Naive thymus-derived CD4-positive, alpha-beta T cell (primary cell): ENCODE measurements around the gene ELMO1. TPM values are rescaled to one million over a fixed set of nuclear protein-coding genes. Genes with fewer than 3 reads are reported as not detected.

Source experiments
- ATAC-seq: fragments of 150-1000 bp; cut with Tn5 transposase; 2 replicates; pipeline ENCODE4 v1.10.0; 2021; ENCODE audit warnings: mild to moderate bottlenecking, moderate library complexity
- CTCF ChIA-PET: fragments of 350-600 bp; sonication (Branson Sonifier 250); formaldehyde crosslinking; loops from one replicate; lab custom pipeline; 2021; ENCODE audit warnings: antibody characterized with exemption; lab: Charles Lee
- POLR2A ChIA-PET: fragments of 350-600 bp; sonication (Branson Sonifier 250); formaldehyde crosslinking; loops from one replicate; lab custom pipeline; 2021; ENCODE audit warnings: antibody characterized with exemption, inconsistent platforms; lab: Charles Lee
- DNase-seq, 9 donors: peaks; one replicate each; pipeline versions ENCODE4 v3.0.0 to v3.0.0-alpha.2; 2020 to 2022; ENCODE audit warnings: mixed read lengths in 1 of 9
- H3K27ac ChIP-seq: one replicate; pipeline ENCODE4 v1.7.0; 2013; ENCODE audit warnings: mild to moderate bottlenecking, low read depth, low read length, moderate library complexity
- H3K27me3 ChIP-seq, 2 donors: one replicate each; pipeline ENCODE4 v1.7.0; 2013; ENCODE audit warnings: low read length in 2 of 2, mild to moderate bottlenecking in 2 of 2, moderate library complexity in 2 of 2; ENCODE audit not compliant: control insufficient read depth in 2 of 2, insufficient read depth in 2 of 2
- H3K36me3 ChIP-seq, 3 experiments: 1 replicate in 2 of 3; 2 replicates in 1 of 3; pipeline ENCODE4 v1.7.0; 2013; ENCODE audit warnings: low read length in 3 of 3, mild to moderate bottlenecking in 3 of 3, moderate library complexity in 1 of 3; ENCODE audit not compliant: insufficient read depth in 3 of 3, control insufficient read depth in 2 of 3
- H3K4me1 ChIP-seq, 2 donors: one replicate each; pipeline ENCODE4 v1.7.0; 2013; ENCODE audit warnings: low read length in 2 of 2, mild to moderate bottlenecking in 2 of 2, moderate library complexity in 1 of 2; ENCODE audit not compliant: control insufficient read depth in 2 of 2, insufficient read depth in 2 of 2
- H3K4me3 ChIP-seq: 2 replicates; pipeline ENCODE4 v1.7.0; 2013; ENCODE audit warnings: mild to moderate bottlenecking, low read length
- H3K9me3 ChIP-seq, 3 experiments: 1 replicate in 2 of 3; 2 replicates in 1 of 3; pipeline ENCODE4 v1.7.0; 2013; ENCODE audit warnings: low read length in 3 of 3; ENCODE audit not compliant: control insufficient read depth in 2 of 3
- H3K27ac Mint-ChIP-seq, 9 donors: one replicate each; pipeline ENCODE4 v1.8.0; 2020 to 2022; ENCODE audit warnings: mixed read lengths in 9 of 9, mild to moderate bottlenecking in 8 of 9, moderate library complexity in 5 of 9, inconsistent platforms in 2 of 9
- H3K27me3 Mint-ChIP-seq, 5 donors: one replicate each; pipeline ENCODE4 v1.8.0; 2021 to 2022; ENCODE audit warnings: mixed read lengths in 5 of 5, mild to moderate bottlenecking in 1 of 5
- H3K36me3 Mint-ChIP-seq, 5 donors: one replicate each; pipeline ENCODE4 v1.8.0; 2020 to 2022; ENCODE audit warnings: mixed read lengths in 5 of 5, mild to moderate bottlenecking in 3 of 5, inconsistent platforms in 1 of 5
- H3K4me1 Mint-ChIP-seq, 7 donors: one replicate each; pipeline ENCODE4 v1.8.0; 2020 to 2022; ENCODE audit warnings: mixed read lengths in 7 of 7, mild to moderate bottlenecking in 3 of 7, inconsistent platforms in 1 of 7
- H3K4me3 Mint-ChIP-seq, 10 donors: one replicate each; pipeline ENCODE4 v1.8.0; 2020 to 2022; ENCODE audit warnings: mild to moderate bottlenecking in 10 of 10, mixed read lengths in 10 of 10, moderate library complexity in 6 of 10, inconsistent platforms in 2 of 10
- H3K9me3 Mint-ChIP-seq, 11 donors: one replicate each; pipeline ENCODE4 v1.8.0; 2020 to 2022; ENCODE audit warnings: mixed read lengths in 11 of 11, mild to moderate bottlenecking in 4 of 11, inconsistent platforms in 1 of 11, moderate library complexity in 1 of 11
- intact Hi-C, 2 donors: fragments of 100-400 bp; cut with micrococcal nuclease; formaldehyde crosslinking; loops; one replicate each; pipeline ENCODE4 v1.15.1; 2023
- polyA plus RNA-seq, 2 donors: library from polyadenylated mRNA; unstranded; fragments of 300-500 nt; fragmentation: Illumina TruSeq; gene quantifications; one replicate each; pipeline ENCODE4 v1.2.3, GENCODE V29; 2021
- total RNA-seq, 6 experiments: library from RNA in 5 of 6; stranded (reverse) in 5 of 6; gene quantifications; 1 replicate in 5 of 6; 2 replicates in 1 of 6; pipeline ENCODE4 v1.2.3 and lab custom pipeline; 2021 to 2026

ELMO1 gene
- total and polyA plus RNA-seq, 7 experiments from 2014 or later = 63.6 to 160 (median 124) TPM

DNA sequence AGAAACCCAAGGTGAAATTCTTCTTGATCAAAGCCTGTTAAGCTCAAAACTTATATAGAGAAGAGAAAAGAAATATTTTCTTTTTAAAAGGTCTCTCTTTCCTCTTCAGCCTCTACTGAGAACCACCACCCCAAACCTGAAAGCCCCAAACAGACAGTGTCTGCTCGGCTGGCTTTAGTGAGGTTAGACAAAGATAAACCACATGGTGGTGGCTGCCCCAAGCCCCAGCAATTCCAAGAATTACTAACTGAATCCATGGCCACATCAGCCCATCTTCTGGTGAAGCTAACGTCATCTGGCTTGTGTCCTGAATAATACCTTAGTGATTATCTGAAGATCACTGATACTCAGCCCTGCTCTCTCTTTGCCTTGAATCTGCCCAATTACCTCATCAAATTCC lies 275.0 kb downstream of the ELMO1 start:
- POLR2A ChIA-PET = no interaction called here
- no peaks in the 10 kb centered on the region for H3K27me3 ChIP-seq
- H3K4me1 ChIP-seq = no peaks in the 10 kb centered on the region
- H3K27ac ChIP-seq = no peak overlapping the region
- H3K9me3 ChIP-seq = no peaks in the 10 kb centered on the region
- no peak for DNase-seq
- Mint-ChIP-seq H3K27me3 (no peaks in the 10 kb centered on the region), H3K27ac (peak overlapping the region in 1 of 9 donors; percentile 83), H3K36me3 (peaks cover 16 to 65% (median 39%) of the 10 kb centered on the region in 5 donors), H3K9me3 (peaks cover 0 to 2% (median 0%) of the 10 kb centered on the region in 11 donors), H3K4me1 (peaks cover 2 to 38% (median 8%) of the 10 kb centered on the region in 7 donors), H3K4me3 (peak overlapping the region in 1 of 10 donors; percentile 3)
- intact Hi-C loops = no loop called here
- no peak overlapping the region for H3K4me3 ChIP-seq
- no peak for ATAC-seq
- peaks cover 0 to 16% (median 5%) of the 10 kb centered on the region in 3 experiments for H3K36me3 ChIP-seq
- CTCF ChIA-PET = no interaction called here

DNA sequence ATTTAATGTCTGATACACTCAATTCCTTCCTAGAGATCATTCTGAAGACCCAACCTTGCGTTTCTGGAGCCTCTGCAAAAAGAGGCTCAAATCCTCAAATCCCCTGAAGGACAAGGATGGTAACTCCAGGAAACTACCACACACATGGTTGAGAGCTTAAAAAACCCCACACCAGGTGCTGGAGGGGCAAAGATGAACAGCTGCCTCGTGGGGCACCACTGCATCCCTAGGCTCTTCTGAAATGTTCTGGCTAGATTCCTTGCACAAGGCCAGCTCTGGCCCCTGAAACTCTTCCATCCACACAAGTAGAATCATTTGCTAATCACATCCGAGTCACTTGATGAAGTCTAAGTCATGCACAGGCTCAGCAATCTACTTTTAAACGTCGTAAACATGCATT lies 286.6 kb downstream of the ELMO1 start:
- DNase-seq (no peak), ATAC-seq (no peak)
- CTCF ChIA-PET = no interaction called here
- Mint-ChIP-seq H3K36me3 (peaks cover 6 to 40% (median 33%) of the 10 kb centered on the region in 5 donors), H3K27ac (no peak overlapping the region), H3K9me3 (peaks cover 0 to 26% (median 8%) of the 10 kb centered on the region in 11 donors), H3K27me3 (no peaks in the 10 kb centered on the region), H3K4me3 (no peak overlapping the region), H3K4me1 (peaks cover 0 to 2% (median 0%) of the 10 kb centered on the region in 7 donors)
- Histone ChIP-seq H3K4me3 (no peak overlapping the region), H3K9me3 (no peaks in the 10 kb centered on the region), H3K27ac (no peak overlapping the region), H3K27me3 (no peaks in the 10 kb centered on the region), H3K4me1 (no peaks in the 10 kb centered on the region), H3K36me3 (peaks cover 0 to 6% (median 0%) of the 10 kb centered on the region in 3 experiments)
- intact Hi-C loops = no loop called here
- POLR2A ChIA-PET = no interaction called here

DNA sequence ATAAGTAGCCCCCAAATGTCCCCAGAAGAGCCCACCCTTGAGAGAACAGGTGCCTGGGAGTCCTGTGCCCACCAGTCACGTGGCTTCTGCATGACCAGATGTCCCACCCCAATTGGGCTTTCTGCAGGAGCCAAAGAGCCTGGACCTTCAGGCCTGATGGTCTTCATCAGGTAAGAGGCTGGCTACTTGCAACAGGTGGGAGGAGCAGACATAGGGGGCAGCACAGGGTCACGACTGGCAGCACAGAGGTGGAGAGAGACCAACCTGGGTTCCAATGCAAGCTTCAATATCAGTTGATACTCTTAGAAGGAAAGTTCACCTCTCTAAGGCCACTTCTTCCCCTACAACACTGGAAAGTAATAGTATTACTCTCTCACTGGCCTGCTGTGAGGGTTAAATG lies 288.0 kb downstream of the ELMO1 start:
- ATAC-seq (no peak), DNase-seq (no peak)
- Histone ChIP-seq H3K4me3 (no peak overlapping the region), H3K27me3 (no peaks in the 10 kb centered on the region), H3K4me1 (no peaks in the 10 kb centered on the region), H3K27ac (no peak overlapping the region), H3K9me3 (no peaks in the 10 kb centered on the region), H3K36me3 (peaks cover 0 to 6% (median 0%) of the 10 kb centered on the region in 3 experiments)
- peaks cover 5 to 41% (median 12%) of the 10 kb centered on the region in 11 donors for H3K9me3 Mint-ChIP-seq
- no peak overlapping the region for H3K4me3 Mint-ChIP-seq
- POLR2A ChIA-PET = no interaction called here
- H3K36me3 Mint-ChIP-seq = peaks cover 15 to 54% (median 42%) of the 10 kb centered on the region in 5 donors
- H3K4me1 Mint-ChIP-seq = peaks cover 0 to 11% (median 6%) of the 10 kb centered on the region in 7 donors
- intact Hi-C loops = no loop called here
- H3K27ac Mint-ChIP-seq = peak overlapping the region in 2 of 9 donors; percentile 19 to 65
- CTCF ChIA-PET = no interaction called here
- no peaks in the 10 kb centered on the region for H3K27me3 Mint-ChIP-seq

DNA sequence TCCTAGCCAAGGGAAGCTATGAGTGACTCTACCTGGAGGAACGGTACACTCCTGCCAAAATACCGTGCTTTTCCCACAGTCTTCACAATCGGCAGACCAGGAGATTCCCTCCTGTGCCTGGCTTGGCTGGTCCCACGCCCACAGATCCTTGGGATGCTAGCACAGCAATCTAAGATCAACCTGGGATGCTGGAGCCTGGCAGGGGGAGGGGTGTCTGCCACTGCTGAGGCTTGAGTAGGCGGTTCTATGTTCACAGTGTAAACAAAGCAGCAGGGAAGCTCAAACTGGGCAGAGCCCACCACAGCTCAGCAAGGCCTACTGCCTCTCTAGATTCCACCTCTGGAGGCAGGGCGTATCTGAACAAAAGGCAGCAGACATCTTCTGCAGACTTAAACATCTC lies 295.3 kb downstream of the ELMO1 start:
- no peaks in the 10 kb centered on the region for H3K27me3 Mint-ChIP-seq
- H3K36me3 Mint-ChIP-seq = peaks cover 29 to 87% (median 56%) of the 10 kb centered on the region in 5 donors

DNA sequence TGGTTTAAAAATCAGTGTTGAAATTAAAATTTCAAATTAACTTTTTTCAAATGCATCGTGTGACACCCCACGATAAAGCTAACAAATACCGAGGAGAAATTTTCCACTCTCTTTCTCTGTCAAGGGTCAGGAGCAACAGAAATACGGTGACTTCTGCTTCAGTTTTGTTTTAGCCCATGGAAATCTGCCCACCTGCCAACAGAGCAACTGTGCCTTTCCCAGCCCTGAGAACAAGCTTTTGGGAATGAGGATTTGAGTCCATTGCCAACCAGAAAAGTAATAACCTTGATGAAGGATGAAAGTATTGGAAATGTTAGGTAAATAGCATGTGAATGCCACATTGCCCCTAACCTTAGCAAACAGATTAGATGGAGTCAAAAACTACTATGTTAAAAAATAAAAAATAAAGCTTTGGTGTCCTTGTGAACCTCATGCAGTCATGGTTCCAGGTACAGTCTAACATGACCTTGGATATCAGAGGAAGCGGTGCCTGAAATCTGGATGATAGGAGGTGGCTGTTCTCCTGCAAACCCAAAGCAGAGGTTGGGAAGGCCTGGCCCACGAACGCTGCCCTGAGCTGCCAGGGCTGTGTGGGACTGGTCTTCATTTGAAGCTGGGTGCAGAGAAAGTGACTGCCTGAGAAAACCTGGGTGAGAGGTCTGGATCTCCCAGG lies 296.8 kb downstream of the ELMO1 start:
- Mint-ChIP-seq H3K4me1 (peaks cover 5 to 37% (median 21%) of the 10 kb centered on the region in 7 donors), H3K27me3 (no peaks in the 10 kb centered on the region), H3K9me3 (peaks cover 0 to 25% (median 7%) of the 10 kb centered on the region in 11 donors), H3K36me3 (peaks cover 34 to 88% (median 64%) of the 10 kb centered on the region in 5 donors), H3K27ac (no peak overlapping the region), H3K4me3 (no peak overlapping the region)
- Histone ChIP-seq H3K4me3 (no peak overlapping the region), H3K27ac (no peak overlapping the region), H3K36me3 (peaks cover 0 to 25% (median 0%) of the 10 kb centered on the region in 3 experiments), H3K27me3 (no peaks in the 10 kb centered on the region), H3K4me1 (no peaks in the 10 kb centered on the region), H3K9me3 (no peaks in the 10 kb centered on the region)
- ChIA-PET CTCF (interaction anchor here (0.7 kb wide), 1 partner anchor 477 kb away, joined by 5 read pairs; no protein-coding TSS in a partner anchor), POLR2A (interaction anchor here (0.6 to 1.4 kb wide), 3 partner anchors 18 to 296 kb away, joined by 3 to 4 read pairs (median 3); no protein-coding TSS in a partner anchor)
- ATAC-seq (no peak), DNase-seq (no peak)
- intact Hi-C loops = no loop called here

More for the DNA sequence above, 295.3 kb downstream of the ELMO1 start:
- peaks cover 5 to 33% (median 21%) of the 10 kb centered on the region in 7 donors for H3K4me1 Mint-ChIP-seq
- peaks cover 0 to 34% (median 7%) of the 10 kb centered on the region in 11 donors for H3K9me3 Mint-ChIP-seq
- H3K9me3 ChIP-seq = no peaks in the 10 kb centered on the region
- H3K27ac Mint-ChIP-seq = peak overlapping the region in 1 of 9 donors; percentile 28
- CTCF ChIA-PET = interaction anchor here (1.1 kb wide), 1 partner anchor 29 kb away, joined by 6 read pairs; no protein-coding TSS in a partner anchor
- H3K4me1 ChIP-seq = no peaks in the 10 kb centered on the region
- DNase-seq (no peak), ATAC-seq (no peak)
- no peak overlapping the region for H3K4me3 ChIP-seq
- no peak overlapping the region for H3K4me3 Mint-ChIP-seq
- H3K27ac ChIP-seq = no peak overlapping the region
- POLR2A ChIA-PET = no interaction called here
- intact Hi-C loops = no loop called here
- no peaks in the 10 kb centered on the region for H3K27me3 ChIP-seq
- peaks cover 0 to 19% (median 0%) of the 10 kb centered on the region in 3 experiments for H3K36me3 ChIP-seq

DNA sequence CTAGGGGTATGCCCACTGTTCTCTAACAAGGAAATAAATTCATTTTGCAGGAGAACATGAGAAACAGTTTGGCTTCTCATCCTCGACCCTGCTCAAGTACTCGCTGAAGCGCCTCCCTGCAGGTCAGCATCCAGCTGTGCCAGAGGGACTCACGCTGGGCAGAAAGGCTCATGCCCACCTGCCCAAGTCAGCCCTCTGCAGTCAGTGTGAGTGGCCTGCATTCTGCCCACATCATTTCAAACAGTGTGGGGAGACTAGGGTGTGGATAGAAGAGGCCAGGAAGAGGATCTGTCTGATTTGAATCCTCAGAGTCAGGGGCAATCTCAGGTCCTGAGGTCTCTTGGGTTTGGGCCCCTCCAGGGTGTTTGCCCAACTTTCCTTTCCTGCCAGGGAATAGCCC lies 297.8 kb downstream of the ELMO1 start:
- H3K27me3 Mint-ChIP-seq = no peaks in the 10 kb centered on the region
- no peak overlapping the region for H3K27ac ChIP-seq
- intact Hi-C loops = no loop called here
- no peak overlapping the region for H3K4me3 Mint-ChIP-seq
- ATAC-seq = no peak
- POLR2A ChIA-PET = interaction anchor here (1.4 kb wide), 1 partner anchor 297 kb away, joined by 3 read pairs; no protein-coding TSS in a partner anchor
- no peaks in the 10 kb centered on the region for H3K27me3 ChIP-seq
- peak overlapping the region in 1 of 9 donors; percentile 74 for H3K27ac Mint-ChIP-seq
- no peaks in the 10 kb centered on the region for H3K9me3 ChIP-seq
- H3K4me1 ChIP-seq = no peaks in the 10 kb centered on the region
- CTCF ChIA-PET = no interaction called here
- peaks cover 27 to 87% (median 62%) of the 10 kb centered on the region in 5 donors for H3K36me3 Mint-ChIP-seq
- peaks cover 5 to 33% (median 17%) of the 10 kb centered on the region in 7 donors for H3K4me1 Mint-ChIP-seq
- H3K36me3 ChIP-seq = peaks cover 0 to 31% (median 0%) of the 10 kb centered on the region in 3 experiments
- DNase-seq = no peak
- no peak overlapping the region for H3K4me3 ChIP-seq
- H3K9me3 Mint-ChIP-seq = peaks cover 0 to 15% (median 4%) of the 10 kb centered on the region in 11 donors
